H1 (cell line): ENCODE measurements around the gene NXNL2. TPM values are rescaled to one million over a fixed set of nuclear protein-coding genes. Genes with fewer than 3 reads are reported as not detected.

Source experiments
- CTCF ChIA-PET: fragments of 300-600 bp; sonication (Branson Sonifier 250); formaldehyde crosslinking; loops from one replicate; lab custom pipeline; 2021; ENCODE audit not compliant: partially characterized antibody; lab: Charles Lee
- POLR2A ChIA-PET: fragments of 300-600 bp; sonication (Branson Sonifier 250); formaldehyde crosslinking; loops from one replicate; lab custom pipeline; 2021; ENCODE audit warnings: inconsistent platforms; ENCODE audit not compliant: partially characterized antibody; lab: Charles Lee
- DNase-seq, 2 experiments: peaks; one replicate each; pipeline versions ENCODE4 v3.0.0 to v3.0.0-alpha.2; 2010 to 2022; ENCODE audit warnings: low spot score in 2 of 2, low read depth in 1 of 2, mixed read lengths in 1 of 2
- FAIRE-seq: peaks from 2 replicates; lab custom pipeline; 2011; peaks lifted over from hg19 to GRCh38; lab: Jason Lieb, UNC
- H2AFZ ChIP-seq: 2 replicates; pipeline ENCODE4 v1.8.1; 2012; ENCODE audit warnings: low read length, inconsistent platforms
- H2AK5ac ChIP-seq: 2 replicates; pipeline ENCODE4 v1.6.1; 2013; ENCODE audit warnings: low read depth, low read length
- H2BK120ac ChIP-seq: replicated peaks from 2 replicates; pipeline ENCODE3; 2013; ENCODE audit warnings: low read depth, low read length, inconsistent platforms
- H2BK12ac ChIP-seq: 2 replicates; pipeline ENCODE4 v1.6.1; 2013; ENCODE audit warnings: low read depth, low read length
- H2BK15ac ChIP-seq: 2 replicates; pipeline ENCODE4 v1.6.1; 2013; ENCODE audit warnings: low read length
- H2BK20ac ChIP-seq: 2 replicates; pipeline ENCODE4 v1.6.1; 2013; ENCODE audit warnings: low read length
- H2BK5ac ChIP-seq: 2 replicates; pipeline ENCODE4 v1.6.1; 2013; ENCODE audit warnings: low read depth, low read length
- H3K14ac ChIP-seq: 2 replicates; pipeline ENCODE4 v1.6.1; 2013; ENCODE audit warnings: inconsistent platforms; ENCODE audit not compliant: insufficient read length
- H3K18ac ChIP-seq: 2 replicates; pipeline ENCODE4 v1.6.1; 2013; ENCODE audit warnings: low read length; ENCODE audit errors: extremely low read depth
- H3K23ac ChIP-seq: 2 replicates; pipeline ENCODE4 v1.6.1; 2013; ENCODE audit warnings: inconsistent platforms; ENCODE audit not compliant: insufficient read length
- H3K23me2 ChIP-seq: 2 replicates; pipeline ENCODE4 v1.6.1; 2013; ENCODE audit warnings: low read depth, low read length
- H3K27ac ChIP-seq: 2 replicates; pipeline ENCODE4 v1.6.1; 2011; ENCODE audit warnings: low read depth, low read length, inconsistent platforms
- H3K27me3 ChIP-seq, 4 experiments: replicated peaks in 1 of 4; 1 replicate in 1 of 4; 2 replicates in 3 of 4; pipeline versions ENCODE4 v1.6.1 to v1.8.1; 2011 to 2013; ENCODE audit warnings: low read length in 3 of 4, mild to moderate bottlenecking in 3 of 4, inconsistent platforms in 2 of 4, mixed read lengths in 2 of 4, moderate library complexity in 1 of 4; ENCODE audit not compliant: control insufficient read depth in 3 of 4, insufficient read depth in 3 of 4; ENCODE audit errors: extremely low read depth in 1 of 4
- H3K36me3 ChIP-seq, 4 experiments: 2 replicates each; pipeline versions ENCODE4 v1.6.1 to v1.8.1; 2011 to 2013; ENCODE audit warnings: mild to moderate bottlenecking in 4 of 4, low read length in 3 of 4, moderate library complexity in 2 of 4, control low read depth in 1 of 4, inconsistent platforms in 1 of 4; ENCODE audit not compliant: insufficient read depth in 4 of 4, control insufficient read depth in 2 of 4
- H3K4ac ChIP-seq: replicated peaks from 2 replicates; pipeline ENCODE3; 2013; ENCODE audit warnings: low read length, low read depth, mixed read lengths, inconsistent platforms; ENCODE audit not compliant: insufficient read length
- H3K4me1 ChIP-seq, 4 experiments: replicated peaks in 1 of 4; 1 replicate in 1 of 4; 2 replicates in 3 of 4; pipeline versions ENCODE4 v1.6.1 to v1.8.1; 2011 to 2013; ENCODE audit warnings: low read length in 3 of 4, inconsistent platforms in 2 of 4, mixed read lengths in 1 of 4; ENCODE audit not compliant: insufficient read depth in 4 of 4, control insufficient read depth in 3 of 4
- H3K4me2 ChIP-seq, 2 experiments: 2 replicates each; pipeline versions ENCODE4 v1.6.1 to v1.8.1; 2011 to 2013; ENCODE audit warnings: low read depth in 2 of 2, low read length in 2 of 2, control low read depth in 1 of 2, inconsistent platforms in 1 of 2, mild to moderate bottlenecking in 1 of 2; ENCODE audit not compliant: insufficient read depth in 1 of 2
- H3K4me3 ChIP-seq, 4 experiments: fragments of 200-600, 300-600 bp in 1 of 4; sonication (generic), shearing (Covaris generic), sonication (Bioruptor Twin) in 1 of 4; 2 replicates each; pipeline versions ENCODE4 v1.5.1 to v1.8.1; 2011 to 2016; ENCODE audit warnings: low read length in 4 of 4, low read depth in 3 of 4, control low read depth in 2 of 4, inconsistent platforms in 2 of 4, mild to moderate bottlenecking in 2 of 4, mixed read lengths in 1 of 4, moderate library complexity in 1 of 4; ENCODE audit not compliant: insufficient read depth in 2 of 4; ENCODE audit errors: extremely low read depth in 1 of 4
- H3K56ac ChIP-seq: replicated peaks from 2 replicates; pipeline ENCODE3; 2013; ENCODE audit warnings: low read depth, mild to moderate bottlenecking, mixed read lengths, low read length, inconsistent platforms; ENCODE audit not compliant: insufficient read length
- H3K79me1 ChIP-seq: 2 replicates; pipeline ENCODE4 v1.6.1; 2013; ENCODE audit warnings: low read depth, low read length, control low read depth
- H3K79me2 ChIP-seq, 2 experiments: 2 replicates each; pipeline versions ENCODE4 v1.6.1 to v1.8.1; 2012 to 2013; ENCODE audit warnings: low read length in 2 of 2, mild to moderate bottlenecking in 2 of 2, inconsistent platforms in 1 of 2; ENCODE audit not compliant: insufficient read depth in 2 of 2, control insufficient read depth in 1 of 2
- H3K9ac ChIP-seq, 4 experiments: replicated peaks in 1 of 4; 1 replicate in 1 of 4; 2 replicates in 3 of 4; pipeline versions ENCODE4 v1.6.1 to v1.8.1; 2011 to 2013; ENCODE audit warnings: low read depth in 3 of 4, low read length in 3 of 4, control low read depth in 2 of 4, mild to moderate bottlenecking in 2 of 4, moderate library complexity in 2 of 4, inconsistent platforms in 1 of 4; ENCODE audit errors: extremely low read depth in 1 of 4
- H3K9me3 ChIP-seq, 2 experiments: 2 replicates each; pipeline versions ENCODE4 v1.6.1 to v1.8.1; 2012 to 2013; ENCODE audit warnings: mild to moderate bottlenecking in 2 of 2, moderate library complexity in 2 of 2, control low read depth in 1 of 2, inconsistent platforms in 1 of 2, low read depth in 1 of 2, low read length in 1 of 2, mixed read lengths in 1 of 2; ENCODE audit not compliant: insufficient read depth in 2 of 2
- H4K20me1 ChIP-seq, 2 experiments: replicated peaks in 1 of 2; 2 replicates each; pipeline versions ENCODE3 to v1.8.1; 2011 to 2013; ENCODE audit warnings: inconsistent platforms in 2 of 2, low read length in 2 of 2, mild to moderate bottlenecking in 1 of 2; ENCODE audit not compliant: insufficient read depth in 2 of 2, control insufficient read depth in 1 of 2
- H4K5ac ChIP-seq: 2 replicates; pipeline ENCODE4 v1.6.1; 2013; ENCODE audit warnings: low read length, low read depth, mixed read lengths, inconsistent platforms; ENCODE audit not compliant: insufficient read length
- H4K8ac ChIP-seq: 2 replicates; pipeline ENCODE4 v1.8.0; 2013; ENCODE audit warnings: mild to moderate bottlenecking, moderate library complexity, low read length, inconsistent platforms; ENCODE audit not compliant: insufficient read depth; ENCODE audit errors: extremely low read depth
- H4K91ac ChIP-seq: replicated peaks from 2 replicates; pipeline ENCODE3; 2013; ENCODE audit warnings: low read length, mixed read lengths, inconsistent platforms; ENCODE audit not compliant: insufficient read length
- ATF2 ChIP-seq: IDR thresholded peaks from 2 replicates; pipeline ENCODE4 v1.6.1; 2012; ENCODE audit warnings: low read length, inconsistent platforms
- BACH1 ChIP-seq: IDR thresholded peaks from 2 replicates; pipeline ENCODE4 v1.6.1; 2012; ENCODE audit warnings: low read length, improper control_type of control experiment
- CBX5 ChIP-seq: fragments of 300-800, 300-1000 bp; sonication (generic); IDR thresholded peaks from 2 replicates; pipeline ENCODE4 v1.7.1; 2016; ENCODE audit warnings: antibody characterized with exemption, low read length, low read depth
- CHD2 ChIP-seq: IDR thresholded peaks from 2 replicates; pipeline ENCODE4 v1.6.1; 2012; ENCODE audit warnings: low read length, improper control_type of control experiment
- KDM4A ChIP-seq: IDR thresholded peaks from one replicate; pipeline ENCODE4 v1.7.1; 2012; ENCODE audit warnings: low read depth, mild to moderate bottlenecking, moderate library complexity, low read length, inconsistent platforms; ENCODE audit not compliant: severe bottlenecking
- POLR2A ChIP-seq, 2 experiments: IDR thresholded peaks; 1 replicate in 1 of 2; 2 replicates in 1 of 2; pipeline ENCODE4 v1.6.1; 2011; ENCODE audit warnings: low read depth in 2 of 2, low read length in 2 of 2, mild to moderate bottlenecking in 2 of 2; ENCODE audit errors: control extremely low read depth in 1 of 2
- POLR2AphosphoS5 ChIP-seq: IDR thresholded peaks from 2 replicates; pipeline ENCODE4 v1.6.1; 2011; ENCODE audit warnings: low read depth, low read length
- SIN3A ChIP-seq, 2 experiments: IDR thresholded peaks in 1 of 2; conservative IDR thresholded peaks in 1 of 2; 2 replicates each; pipeline ENCODE4 v1.6.1; 2011 to 2012; ENCODE audit warnings: low read length in 2 of 2, improper control_type of control experiment in 1 of 2, low read depth in 1 of 2, mild to moderate bottlenecking in 1 of 2
- SIX5 ChIP-seq: IDR thresholded peaks from 2 replicates; pipeline ENCODE4 v1.6.1; 2011; ENCODE audit warnings: mild to moderate bottlenecking, low read depth, low read length
- SP4 ChIP-seq: IDR thresholded peaks from 2 replicates; pipeline ENCODE4 v1.6.1; 2012; ENCODE audit warnings: low read length, inconsistent platforms
- WGBS, 2 experiments: shearing (Covaris generic) in 1 of 2; methylation state at CpG; one replicate each; pipeline versions ENCODE4 v1.1.6 to v1.1.7; 2013 to 2015; ENCODE audit warnings: low lambda C conversion rate in 2 of 2, mixed read lengths in 2 of 2, inconsistent platforms in 1 of 2, low coverage in 1 of 2, missing lambda C conversion rate in 1 of 2; ENCODE audit not compliant: insufficient replicate concordance in 2 of 2, insufficient coverage in 1 of 2, insufficient read length in 1 of 2; ENCODE audit errors: extremely low coverage in 1 of 2, missing lambda C conversion rate in 1 of 2; 5-methylcytosine and 5-hydroxymethylcytosine counted together
- polyA plus RNA-seq, 7 experiments: library from polyadenylated mRNA; depleted of rRNA in 3 of 7; stranded (reverse) in 5 of 7; unstranded in 2 of 7; fragments of >200 nt in 5 of 7; fragments of 200-250 nt in 2 of 7; gene quantifications; 1 replicate in 5 of 7; 2 replicates in 1 of 7; 4 replicates in 1 of 7; pipeline versions ENCODE4 v1.2.1 to v1.2.3, GENCODE V29; 2011 to 2013; ENCODE audit warnings: missing spikeins in 2 of 7, mixed read lengths in 2 of 7
- total RNA-seq: library from RNA; stranded (reverse); fragmentation: NEBNext Ultra II Directional; extraction: Animal tissue kit (Norgen Biotek cat#: 25700); gene quantifications from 2 replicates; pipeline ENCODE4 v1.2.1, GENCODE V29; 2021
- TF ChIP-seq, protein P1 (sequence below), 3 experiments: IDR thresholded peaks; 1 replicate in 2 of 3; 2 replicates in 1 of 3; pipeline versions ENCODE4 v1.5.1 to v1.6.1; 2011; ENCODE audit warnings: low read length in 3 of 3, mild to moderate bottlenecking in 3 of 3, inconsistent platforms in 2 of 3, low read depth in 1 of 3, moderate library complexity in 1 of 3; ENCODE audit not compliant: insufficient read depth in 1 of 3; ENCODE audit errors: control extremely low read depth in 1 of 3

Gene NXNL2
- total and polyA plus RNA-seq, 2 of the 8 experiments (the other 6 are each of a cell fraction or from before 2014, with no cell fraction given) = 1.9 to 2.6 TPM

DNA sequence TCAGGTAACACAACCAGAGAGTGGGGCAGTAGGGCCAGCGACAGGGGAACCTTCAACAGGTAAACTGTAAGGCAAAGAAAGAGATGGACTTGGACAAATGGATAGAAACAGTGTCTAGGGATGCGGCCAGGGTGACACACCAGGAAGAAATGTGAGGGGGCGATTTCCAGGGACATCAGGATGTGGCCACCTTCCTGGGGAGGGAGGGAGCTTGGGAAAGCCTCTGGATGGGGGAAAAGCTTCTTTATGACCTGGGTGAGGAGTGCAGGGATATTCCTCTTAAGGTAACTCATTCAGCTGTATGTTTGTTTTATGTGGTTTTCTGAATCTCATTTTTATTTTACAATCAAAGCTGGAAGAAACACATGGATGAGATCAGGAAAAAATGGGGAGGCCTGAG lies 11.9 kb upstream of the NXNL2 start:
- Histone ChIP-seq H3K9ac (no peak overlapping the region), H3K27ac (no peak overlapping the region), H3K9me3 (no peaks in the 10 kb centered on the region), H3K79me1 (no peaks in the 10 kb centered on the region), H2BK20ac (no peak overlapping the region), H4K91ac (no peak overlapping the region), H2AFZ (no peak overlapping the region), H3K27me3 (no peaks in the 10 kb centered on the region), H4K8ac (no peak overlapping the region), H3K23ac (no peak overlapping the region), H2BK15ac (no peak overlapping the region), H3K4ac (no peak overlapping the region), H3K56ac (no peak overlapping the region), H3K36me3 (no peaks in the 10 kb centered on the region), H3K4me2 (no peak overlapping the region), H4K5ac (no peak overlapping the region), H3K4me3 (no peak overlapping the region), H3K4me1 (peaks cover 0 to 9% (median 5%) of the 10 kb centered on the region in 4 experiments; a peak in 5 of 7 replicates), H2BK12ac (no peak overlapping the region), H3K14ac (no peak overlapping the region), H2BK120ac (no peak overlapping the region), H3K23me2 (no peaks in the 10 kb centered on the region), H2BK5ac (no peak overlapping the region), H4K20me1 (no peaks in the 10 kb centered on the region), H3K79me2 (no peaks in the 10 kb centered on the region), H3K18ac (no peak overlapping the region), H2AK5ac (no peak overlapping the region)
- FAIRE-seq (no peak), DNase-seq (no peak)
- 74% methylated on average over 3 of the region's 3 CpGs; no CpG with 5 or more reads in 1 of the 2 experiments for WGBS, 2 experiments
- ChIA-PET POLR2A (no interaction called here), CTCF (interaction anchor here (0.7 kb wide), 1 partner anchor 28 kb away, joined by 3 read pairs; no protein-coding TSS in a partner anchor)
- TF ChIP-seq KDM4A (no peak), CHD2 (no peak), ATF2 (no peak), SIX5 (no peak), POLR2AphosphoS5 (no peak), CBX5 (no peak), SP4 (no peak), SIN3A (conservative IDR thresholded peaks at IDR 0.05 in 1 of 2, IDR thresholded peaks at IDR 0.05 in 1 of 2; ENCODE audit: low read depth in 1 of 2, low read length in 2 of 2) (no peak), BACH1 (no peak), POLR2A (IDR thresholded peaks at IDR 0.05; ENCODE audit: control extremely low read depth in 1 of 2, low read depth in 2 of 2, low read length in 2 of 2) (no peak)
- TF ChIP-seq, protein P1, sequence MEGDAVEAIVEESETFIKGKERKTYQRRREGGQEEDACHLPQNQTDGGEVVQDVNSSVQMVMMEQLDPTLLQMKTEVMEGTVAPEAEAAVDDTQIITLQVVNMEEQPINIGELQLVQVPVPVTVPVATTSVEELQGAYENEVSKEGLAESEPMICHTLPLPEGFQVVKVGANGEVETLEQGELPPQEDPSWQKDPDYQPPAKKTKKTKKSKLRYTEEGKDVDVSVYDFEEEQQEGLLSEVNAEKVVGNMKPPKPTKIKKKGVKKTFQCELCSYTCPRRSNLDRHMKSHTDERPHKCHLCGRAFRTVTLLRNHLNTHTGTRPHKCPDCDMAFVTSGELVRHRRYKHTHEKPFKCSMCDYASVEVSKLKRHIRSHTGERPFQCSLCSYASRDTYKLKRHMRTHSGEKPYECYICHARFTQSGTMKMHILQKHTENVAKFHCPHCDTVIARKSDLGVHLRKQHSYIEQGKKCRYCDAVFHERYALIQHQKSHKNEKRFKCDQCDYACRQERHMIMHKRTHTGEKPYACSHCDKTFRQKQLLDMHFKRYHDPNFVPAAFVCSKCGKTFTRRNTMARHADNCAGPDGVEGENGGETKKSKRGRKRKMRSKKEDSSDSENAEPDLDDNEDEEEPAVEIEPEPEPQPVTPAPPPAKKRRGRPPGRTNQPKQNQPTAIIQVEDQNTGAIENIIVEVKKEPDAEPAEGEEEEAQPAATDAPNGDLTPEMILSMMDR (IDR thresholded peaks at IDR 0.05; ENCODE audit: control extremely low read depth in 1 of 3, insufficient read depth in 1 of 3, low read depth in 1 of 3, low read length in 3 of 3) = no peak
